Measurements from ENCODE around the gene CACHD1. TPM values are rescaled to one million over a fixed set of nuclear protein-coding genes. Genes with fewer than 3 reads are reported as not detected.

Gene CACHD1
- total RNA-seq, 1 experiment from 2014 or later = 8.4 TPM

GRCh38 chr1:64686828-64687724 lies 217.1 kb downstream of the CACHD1 start:
- Histone ChIP-seq H3K9ac (ENCODE audit: low read length) (no peak overlapping the region), H2AFZ (ENCODE audit: low read depth, low read length, poor library complexity, severe bottlenecking) (no peak overlapping the region), H3K27ac (ENCODE audit: low read depth, low read length) (no peak overlapping the region), H3K4me2 (ENCODE audit: low read length) (no peak overlapping the region), H3K9me2 (ENCODE audit: insufficient read depth) (no peaks in the 10 kb centered on the region), H3K9me3 (ENCODE audit: control insufficient read depth in 1 of 2, insufficient read depth in 1 of 2, low read depth in 1 of 2, low read length in 2 of 2) (no peaks in the 10 kb centered on the region), H3K27me3 (ENCODE audit: insufficient read depth, low read length) (no peaks in the 10 kb centered on the region), H4K20me1 (ENCODE audit: insufficient read depth) (no peaks in the 10 kb centered on the region), H3K79me2 (ENCODE audit: insufficient read depth, low read length) (no peaks in the 10 kb centered on the region), H3K36me3 (ENCODE audit: control insufficient read depth in 1 of 2, insufficient read depth in 2 of 2, low read length in 2 of 2) (peaks cover 0 to 2% of the 10 kb centered on the region in 2 experiments; a peak in 1 of 4 replicates), H3K4me3 (replicated peaks in 1 of 2; ENCODE audit: low read depth in 1 of 2, low read length in 2 of 2) (no peak overlapping the region), H3K4me1 (ENCODE audit: control insufficient read depth in 1 of 2, insufficient read depth in 2 of 2, low read length in 2 of 2) (no peaks in the 10 kb centered on the region)
- TF ChIP-seq SP1 (IDR thresholded peaks at IDR 0.05; ENCODE audit: low read depth) (no peak), ZBTB33 (IDR thresholded peaks at IDR 0.05; ENCODE audit: extremely low read depth, insufficient replicate concordance, low read length) (no peak), RAD21 (IDR thresholded peaks at IDR 0.05; ENCODE audit: low read depth) (peak; percentile 72), EZH2phosphoT487 (IDR thresholded peaks at IDR 0.05; ENCODE audit: borderline replicate concordance) (no peak), TCF7L2 (IDR thresholded peaks at IDR 0.05; ENCODE audit: borderline replicate concordance, extremely low read depth, insufficient read depth, insufficient read length) (no peak), POLR2A (IDR thresholded peaks at IDR 0.05; ENCODE audit: borderline replicate concordance, extremely low read depth, insufficient read depth, insufficient read length) (no peak), ATF3 (IDR thresholded peaks at IDR 0.05) (no peak), YY1 (IDR thresholded peaks at IDR 0.05; ENCODE audit: extremely low read depth, insufficient replicate concordance, low read depth, low read length) (no peak), MAX (IDR thresholded peaks at IDR 0.05) (no peak), CTCF (IDR thresholded peaks at IDR 0.05 in 2 of 3, conservative IDR thresholded peaks at IDR 0.05 in 1 of 3; ENCODE audit: borderline replicate concordance in 1 of 3, insufficient read depth in 1 of 3, low read depth in 2 of 3, low read length in 2 of 3) (peak; percentile 74 to 83 (median 83)), ZFX (IDR thresholded peaks at IDR 0.05) (no peak), FOSL1 (IDR thresholded peaks at IDR 0.05; ENCODE audit: low read depth) (no peak), POLR2AphosphoS5 (IDR thresholded peaks at IDR 0.05; ENCODE audit: low read depth, low read length) (no peak), CEBPB (IDR thresholded peaks at IDR 0.05; ENCODE audit: low read depth) (no peak)
- no TSS peak for BruUV-seq (replicated peaks)
- peak; percentile 79 for ATAC-seq
- DNase-seq (ENCODE audit: low read depth, low spot score) = peak; percentile 43
- intact Hi-C loops (cut with micrococcal nuclease) = loop anchor here (1.0 to 10.0 kb wide), 3 partner anchors 137 to 998 kb away; partner anchors contain the start of gene JAK1
- POLR2A ChIA-PET = no interaction called here
- CTCF ChIA-PET = no interaction called here
- RAD21 ChIA-PET (ENCODE audit: low non-redundant PET in 1 of 2, low total read pairs in 2 of 2, uncharacterized antibody in 2 of 2, unreplicated experiment in 2 of 2) = no interaction called here

Measured in HCT116 (cell line).